HepG2 (cell line): ENCODE results near the gene SCN7A. TPM values are rescaled to one million over a fixed set of nuclear protein-coding genes. Genes with fewer than 3 reads are reported as not detected.

Source experiments
- ATAC-seq: fragments of 200-7000 bp; cut with Tn5 transposase; 3 replicates; pipeline ENCODE4 v1.9.1; 2020; ENCODE audit warnings: mild to moderate bottlenecking, moderate library complexity
- BruUV-seq: library from RNA; stranded (reverse); fragments of 400-500 nt; replicated peaks from 2 replicates; lab custom pipeline; 2021; lab: Mats Ljungman, UMichigan
- CTCF ChIA-PET: fragments of 300-600 bp; formaldehyde crosslinking; extraction: SDS; loops from one replicate; lab custom pipeline; 2021; ENCODE audit warnings: low total read pairs, inconsistent platforms, low intra/inter-chr PET ratio; lab: Yijun Ruan, JAX
- POLR2A ChIA-PET: fragments of 350-600 bp; sonication (Branson Sonifier 250); formaldehyde crosslinking; loops from one replicate; lab custom pipeline; 2020; ENCODE audit warnings: antibody characterized with exemption, inconsistent platforms; lab: Yijun Ruan, JAX
- DNase-seq: peaks from one replicate; pipeline ENCODE4 v3.0.0-alpha.2; 2015; ENCODE audit warnings: low spot score
- FAIRE-seq: peaks from 3 replicates; lab custom pipeline; 2011; peaks lifted over from hg19 to GRCh38; lab: Jason Lieb, UNC
- H2AFZ ChIP-seq: one replicate; pipeline ENCODE4 v1.6.1; 2011; ENCODE audit warnings: low read length, inconsistent platforms
- H3K27ac ChIP-seq: fragments of 300-600 bp; 3 replicates; pipeline ENCODE4 v1.8.0; 2011; ENCODE audit warnings: mixed run types, mild to moderate bottlenecking, mixed read lengths, low read length, inconsistent platforms; ENCODE audit not compliant: insufficient read depth; ENCODE audit errors: extremely low read length
- H3K27me3 ChIP-seq, 2 experiments: fragments of 200-600 bp in 1 of 2; 2 replicates in 1 of 2; 3 replicates in 1 of 2; pipeline versions ENCODE4 v1.6.0 to v1.8.0; 2011; ENCODE audit warnings: low read length in 2 of 2, mild to moderate bottlenecking in 2 of 2, moderate library complexity in 2 of 2, inconsistent platforms in 1 of 2; ENCODE audit not compliant: insufficient read depth in 2 of 2, control insufficient read depth in 1 of 2
- H3K36me3 ChIP-seq, 2 experiments: fragments of 200-600 bp in 1 of 2; replicated peaks in 1 of 2; 2 replicates in 1 of 2; 3 replicates in 1 of 2; pipeline versions ENCODE4 v1.5.1 to v1.8.0; 2011; ENCODE audit warnings: low read length in 2 of 2, inconsistent platforms in 1 of 2; ENCODE audit not compliant: insufficient read depth in 2 of 2, control insufficient read depth in 1 of 2
- H3K4me1 ChIP-seq: 2 replicates; pipeline ENCODE4 v1.5.1; 2012; ENCODE audit warnings: low read length, inconsistent platforms; ENCODE audit not compliant: insufficient read depth
- H3K4me2 ChIP-seq: 2 replicates; pipeline ENCODE4 v1.6.0; 2011; ENCODE audit warnings: low read depth, low read length, inconsistent platforms
- H3K4me3 ChIP-seq, 3 experiments: fragments of 200-600 bp in 1 of 3; sonication (generic), shearing (Covaris generic) in 1 of 3; replicated peaks in 1 of 3; 2 replicates each; pipeline ENCODE4 v1.5.1; 2011 to 2016; ENCODE audit warnings: low read length in 3 of 3, inconsistent platforms in 2 of 3, low read depth in 2 of 3, mild to moderate bottlenecking in 2 of 3, control low read depth in 1 of 3, mixed read lengths in 1 of 3; ENCODE audit not compliant: insufficient read depth in 1 of 3
- H3K79me2 ChIP-seq: one replicate; pipeline ENCODE4 v1.6.1; 2011; ENCODE audit warnings: low read length, inconsistent platforms; ENCODE audit not compliant: insufficient read depth
- H3K9ac ChIP-seq: 2 replicates; pipeline ENCODE4 v1.6.0; 2011; ENCODE audit warnings: mild to moderate bottlenecking, low read depth, low read length, inconsistent platforms; ENCODE audit not compliant: insufficient read depth
- H3K9me3 ChIP-seq: 2 replicates; pipeline ENCODE4 v1.5.1; 2012; ENCODE audit warnings: mild to moderate bottlenecking, low read length
- H4K20me1 ChIP-seq: 2 replicates; pipeline ENCODE4 v1.6.0; 2011; ENCODE audit warnings: inconsistent platforms, mild to moderate bottlenecking, low read length, moderate library complexity; ENCODE audit not compliant: insufficient read depth
- ESRRA ChIP-seq: sonication (generic); formaldehyde crosslinking; IDR thresholded peaks from 2 replicates; pipeline ENCODE4 v1.5.1; 2020; ENCODE audit warnings: mild to moderate bottlenecking, low read depth, missing genetic modification reagents
- KDM5A ChIP-seq: fragments of 200-600 bp; sonication (generic); IDR thresholded peaks from 2 replicates; pipeline ENCODE4 v1.7.0; 2018; ENCODE audit warnings: antibody characterized with exemption, mild to moderate bottlenecking, low read length, borderline replicate concordance
- MAFF ChIP-seq: IDR thresholded peaks from 2 replicates; pipeline ENCODE4 v1.6.1; 2011; ENCODE audit warnings: low read depth, low read length, improper control_type of control experiment
- MAFK ChIP-seq, 2 experiments: IDR thresholded peaks in 1 of 2; conservative IDR thresholded peaks in 1 of 2; 2 replicates each; pipeline ENCODE4 v1.6.1; 2011; ENCODE audit warnings: improper control_type of control experiment in 2 of 2, low read length in 2 of 2
- ZNF354B ChIP-seq: sonication (generic); formaldehyde crosslinking; IDR thresholded peaks from 2 replicates; pipeline ENCODE4 v1.8.0; 2022; ENCODE audit warnings: mild to moderate bottlenecking, missing genetic modification reagents
- WGBS: methylation state at CpG from one replicate; pipeline ENCODE4 v1.1.6; 2017; ENCODE audit warnings: low lambda C conversion rate; 5-methylcytosine and 5-hydroxymethylcytosine counted together
- in situ Hi-C: cut with HindIII; loops from 2 replicates; pipeline ENCODE4 v1.10.0; 2017; ENCODE audit warnings: low pct_unique_long_range_greater_than_20kb; ENCODE audit not compliant: extremely low pct_ligation_motif_present
- intact Hi-C: fragments of 100-400 bp; cut with micrococcal nuclease; formaldehyde crosslinking; loops from one replicate; pipeline ENCODE4 v1.10.0; 2022; ENCODE audit not compliant: unreplicated experiment
- polyA plus RNA-seq, 8 experiments: library from polyadenylated mRNA; depleted of rRNA in 3 of 8; stranded (reverse) in 7 of 8; unstranded in 1 of 8; fragments of >200 nt; fragmentation: Illumina TruSeq in 4 of 8; extraction: Trizol in 4 of 8; gene quantifications; 2 replicates each; pipeline versions ENCODE4 v1.2.1 to v1.2.3, GENCODE V29; 2011 to 2016; ENCODE audit warnings: low read depth in 4 of 8, missing spikeins in 1 of 8, mixed read lengths in 1 of 8; ENCODE audit not compliant: insufficient read depth in 1 of 8
- total RNA-seq, 5 experiments: library from RNA; depleted of rRNA; stranded (reverse); fragments of >200 nt; fragmentation: Illumina TruSeq; extraction: Trizol; gene quantifications; 2 replicates each; pipeline ENCODE4 v1.2.3, GENCODE V29; 2016; ENCODE audit warnings: low read depth in 1 of 5
- TF ChIP-seq, protein P1 (sequence below): fragments of 450-650 bp; IDR thresholded peaks from 2 replicates; pipeline ENCODE4 v1.6.1; 2017; ENCODE audit warnings: mild to moderate bottlenecking

The SCN7A gene
- total and polyA plus RNA-seq, 2 of the 13 experiments (the other 11 are each of a cell fraction or from before 2014, with no cell fraction given) = 0.01 TPM; not detected in 1

DNA sequence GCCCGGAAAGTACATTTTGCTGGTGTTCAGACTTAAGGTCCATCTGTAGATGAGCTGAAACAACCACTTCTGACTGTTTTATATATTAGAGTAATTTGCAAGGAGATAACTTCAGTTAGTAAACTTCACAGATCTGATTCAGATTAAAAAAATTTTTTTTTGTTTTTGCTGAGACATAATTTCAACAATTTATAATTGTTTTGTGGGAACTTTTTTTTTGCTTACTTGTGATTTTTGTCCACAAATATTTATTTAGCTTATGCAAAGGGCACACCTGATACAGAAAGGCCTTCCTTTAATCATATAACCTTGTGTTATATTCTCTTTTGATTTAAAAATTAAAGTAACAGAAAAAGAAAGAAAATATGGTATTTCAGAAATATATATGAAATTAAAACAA, 108.7 kb downstream of the SCN7A start:
- no peaks in the 10 kb centered on the region for H3K79me2 ChIP-seq
- H3K4me1 ChIP-seq = peaks cover 7% of the 10 kb centered on the region
- DNase-seq = no peak
- intact Hi-C loops = no loop called here
- H3K9me3 ChIP-seq = no peaks in the 10 kb centered on the region
- WGBS = 46% methylated on average over 1 of the region's 1 CpG
- no peaks in the 10 kb centered on the region for H4K20me1 ChIP-seq
- H3K4me2 ChIP-seq = peak overlapping the region; percentile 54
- no peak for TF ChIP-seq ZNF354B (CRISPR knock-in tag)
- TF ChIP-seq MAFK (conservative IDR thresholded peaks at IDR 0.05 in 1 of 2, IDR thresholded peaks at IDR 0.05 in 1 of 2; ENCODE audit: low read length in 2 of 2) = peak in 1 of 2 experiments; percentile 68; a peak in 2 of 4 replicates
- TF ChIP-seq ESRRA (CRISPR knock-in tag) = no peak
- peak; percentile 62 for TF ChIP-seq MAFF
- 0 out of 2 replicates have a peak, but pooled peaks have one; percentile 21 for TF ChIP-seq KDM5A
- TF ChIP-seq, protein P1, sequence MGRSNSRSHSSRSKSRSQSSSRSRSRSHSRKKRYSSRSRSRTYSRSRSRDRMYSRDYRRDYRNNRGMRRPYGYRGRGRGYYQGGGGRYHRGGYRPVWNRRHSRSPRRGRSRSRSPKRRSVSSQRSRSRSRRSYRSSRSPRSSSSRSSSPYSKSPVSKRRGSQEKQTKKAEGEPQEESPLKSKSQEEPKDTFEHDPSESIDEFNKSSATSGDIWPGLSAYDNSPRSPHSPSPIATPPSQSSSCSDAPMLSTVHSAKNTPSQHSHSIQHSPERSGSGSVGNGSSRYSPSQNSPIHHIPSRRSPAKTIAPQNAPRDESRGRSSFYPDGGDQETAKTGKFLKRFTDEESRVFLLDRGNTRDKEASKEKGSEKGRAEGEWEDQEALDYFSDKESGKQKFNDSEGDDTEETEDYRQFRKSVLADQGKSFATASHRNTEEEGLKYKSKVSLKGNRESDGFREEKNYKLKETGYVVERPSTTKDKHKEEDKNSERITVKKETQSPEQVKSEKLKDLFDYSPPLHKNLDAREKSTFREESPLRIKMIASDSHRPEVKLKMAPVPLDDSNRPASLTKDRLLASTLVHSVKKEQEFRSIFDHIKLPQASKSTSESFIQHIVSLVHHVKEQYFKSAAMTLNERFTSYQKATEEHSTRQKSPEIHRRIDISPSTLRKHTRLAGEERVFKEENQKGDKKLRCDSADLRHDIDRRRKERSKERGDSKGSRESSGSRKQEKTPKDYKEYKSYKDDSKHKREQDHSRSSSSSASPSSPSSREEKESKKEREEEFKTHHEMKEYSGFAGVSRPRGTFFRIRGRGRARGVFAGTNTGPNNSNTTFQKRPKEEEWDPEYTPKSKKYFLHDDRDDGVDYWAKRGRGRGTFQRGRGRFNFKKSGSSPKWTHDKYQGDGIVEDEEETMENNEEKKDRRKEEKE = no peak
- no TSS peak for BruUV-seq
- H3K27me3 ChIP-seq = no peaks in the 10 kb centered on the region; a peak in 1 of 5 replicates
- in situ Hi-C loops = no loop called here
- CTCF ChIA-PET = interaction anchor here (1.0 to 3.2 kb wide), 3 partner anchors 9 to 207 kb away, joined by 3 to 56 read pairs (median 6); partner anchors contain the start of gene SCN9A
- no peak overlapping the region for H3K9ac ChIP-seq
- ATAC-seq = no peak
- H2AFZ ChIP-seq = no peak overlapping the region
- no peak overlapping the region for H3K27ac ChIP-seq
- no peaks in the 10 kb centered on the region for H3K36me3 ChIP-seq
- FAIRE-seq = no peak
- POLR2A ChIA-PET = no interaction called here
- H3K4me3 ChIP-seq = no peak overlapping the region
